DOHH2 (cell line): Measurements from ENCODE around the gene SYTL1.

ENCODE experiments used
- EZH2phosphoT487 ChIP-seq: fragments of 200-600 bp; sonication (generic); IDR thresholded peaks from 2 replicates; pipeline ENCODE4 v1.6.1; 2017; ENCODE audit warnings: borderline replicate concordance, mild to moderate bottlenecking, antibody characterized with exemption, low read length, moderate library complexity, mixed read lengths
- TF ChIP-seq, protein P1 (sequence below): fragments of 200-600 bp; sonication (generic); IDR thresholded peaks from one replicate; pipeline ENCODE4 v1.5.1; 2014; ENCODE audit warnings: antibody characterized with exemption, mild to moderate bottlenecking, low read depth, low read length; ENCODE audit not compliant: poor library complexity, severe bottlenecking

GRCh38 chr1:27306892-27307761, 34.7 kb upstream of the SYTL1 start:
- TF ChIP-seq, protein P1, sequence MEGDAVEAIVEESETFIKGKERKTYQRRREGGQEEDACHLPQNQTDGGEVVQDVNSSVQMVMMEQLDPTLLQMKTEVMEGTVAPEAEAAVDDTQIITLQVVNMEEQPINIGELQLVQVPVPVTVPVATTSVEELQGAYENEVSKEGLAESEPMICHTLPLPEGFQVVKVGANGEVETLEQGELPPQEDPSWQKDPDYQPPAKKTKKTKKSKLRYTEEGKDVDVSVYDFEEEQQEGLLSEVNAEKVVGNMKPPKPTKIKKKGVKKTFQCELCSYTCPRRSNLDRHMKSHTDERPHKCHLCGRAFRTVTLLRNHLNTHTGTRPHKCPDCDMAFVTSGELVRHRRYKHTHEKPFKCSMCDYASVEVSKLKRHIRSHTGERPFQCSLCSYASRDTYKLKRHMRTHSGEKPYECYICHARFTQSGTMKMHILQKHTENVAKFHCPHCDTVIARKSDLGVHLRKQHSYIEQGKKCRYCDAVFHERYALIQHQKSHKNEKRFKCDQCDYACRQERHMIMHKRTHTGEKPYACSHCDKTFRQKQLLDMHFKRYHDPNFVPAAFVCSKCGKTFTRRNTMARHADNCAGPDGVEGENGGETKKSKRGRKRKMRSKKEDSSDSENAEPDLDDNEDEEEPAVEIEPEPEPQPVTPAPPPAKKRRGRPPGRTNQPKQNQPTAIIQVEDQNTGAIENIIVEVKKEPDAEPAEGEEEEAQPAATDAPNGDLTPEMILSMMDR = no peak
- no peak for TF ChIP-seq EZH2phosphoT487
